H1 (cell line): Measurements from ENCODE around the gene SLIT3.

Experiments used
- CHD1 ChIP-seq: IDR thresholded peaks from 2 replicates; pipeline ENCODE4 v1.6.1; 2012; ENCODE audit warnings: low read depth, low read length, improper control_type of control experiment
- EZH2 ChIP-seq: fragments of 200-600 bp; sonication (generic); IDR thresholded peaks from 2 replicates; pipeline ENCODE4 v1.7.1; 2012; ENCODE audit warnings: low read depth, mild to moderate bottlenecking, moderate library complexity, low read length, inconsistent platforms; ENCODE audit not compliant: severe bottlenecking
- HDAC2 ChIP-seq, 2 experiments: fragments of 300-600 bp in 1 of 2; sonication (generic) in 1 of 2; IDR thresholded peaks; 2 replicates each; pipeline ENCODE4 v1.6.1; 2011 to 2012; ENCODE audit warnings: low read depth in 2 of 2, low read length in 2 of 2, mild to moderate bottlenecking in 2 of 2, moderate library complexity in 2 of 2, borderline replicate concordance in 1 of 2, inconsistent platforms in 1 of 2
- POLR2AphosphoS5 ChIP-seq: IDR thresholded peaks from 2 replicates; pipeline ENCODE4 v1.6.1; 2011; ENCODE audit warnings: low read depth, low read length
- RFX5 ChIP-seq: IDR thresholded peaks from 2 replicates; pipeline ENCODE4 v1.6.1; 2011; ENCODE audit warnings: low read depth, low read length, improper control_type of control experiment, borderline replicate concordance
- RXRA ChIP-seq: IDR thresholded peaks from 2 replicates; pipeline ENCODE4 v1.6.1; 2011; ENCODE audit warnings: low read depth, mild to moderate bottlenecking, low read length, moderate library complexity; ENCODE audit not compliant: insufficient read depth
- TEAD4 ChIP-seq: IDR thresholded peaks from 2 replicates; pipeline ENCODE4 v1.6.1; 2012; ENCODE audit warnings: low read depth, low read length, inconsistent platforms, mixed read lengths
- TF ChIP-seq, protein P1 (sequence below), 3 experiments: IDR thresholded peaks; 1 replicate in 2 of 3; 2 replicates in 1 of 3; pipeline versions ENCODE4 v1.5.1 to v1.6.1; 2011; ENCODE audit warnings: low read length in 3 of 3, mild to moderate bottlenecking in 3 of 3, inconsistent platforms in 2 of 3, low read depth in 1 of 3, moderate library complexity in 1 of 3; ENCODE audit not compliant: insufficient read depth in 1 of 3; ENCODE audit errors: control extremely low read depth in 1 of 3
- TF ChIP-seq, protein P2 (sequence below): IDR thresholded peaks from 2 replicates; pipeline ENCODE4 v1.6.1; 2011; ENCODE audit warnings: low read length, improper control_type of control experiment

DNA sequence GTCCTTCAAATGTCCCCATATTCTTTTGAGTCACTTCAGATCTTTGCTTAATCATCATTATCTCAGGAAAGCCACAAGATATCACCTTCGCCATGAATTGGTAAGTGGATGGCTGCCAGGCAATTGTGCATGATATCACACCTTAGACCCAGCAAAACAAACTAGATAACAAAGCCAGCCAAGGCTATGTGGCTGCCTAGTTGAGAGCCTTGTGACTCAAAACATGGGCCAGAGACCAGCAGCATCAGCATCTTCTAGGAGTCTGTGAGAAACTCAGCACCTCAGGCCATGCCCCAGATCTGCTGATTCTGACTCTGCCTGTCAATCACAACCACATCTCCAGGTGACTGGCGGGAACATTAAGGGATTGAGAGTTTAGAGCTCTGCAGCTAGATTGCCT, 82.8 kb downstream of the SLIT3 start:
- TF ChIP-seq, protein P1, sequence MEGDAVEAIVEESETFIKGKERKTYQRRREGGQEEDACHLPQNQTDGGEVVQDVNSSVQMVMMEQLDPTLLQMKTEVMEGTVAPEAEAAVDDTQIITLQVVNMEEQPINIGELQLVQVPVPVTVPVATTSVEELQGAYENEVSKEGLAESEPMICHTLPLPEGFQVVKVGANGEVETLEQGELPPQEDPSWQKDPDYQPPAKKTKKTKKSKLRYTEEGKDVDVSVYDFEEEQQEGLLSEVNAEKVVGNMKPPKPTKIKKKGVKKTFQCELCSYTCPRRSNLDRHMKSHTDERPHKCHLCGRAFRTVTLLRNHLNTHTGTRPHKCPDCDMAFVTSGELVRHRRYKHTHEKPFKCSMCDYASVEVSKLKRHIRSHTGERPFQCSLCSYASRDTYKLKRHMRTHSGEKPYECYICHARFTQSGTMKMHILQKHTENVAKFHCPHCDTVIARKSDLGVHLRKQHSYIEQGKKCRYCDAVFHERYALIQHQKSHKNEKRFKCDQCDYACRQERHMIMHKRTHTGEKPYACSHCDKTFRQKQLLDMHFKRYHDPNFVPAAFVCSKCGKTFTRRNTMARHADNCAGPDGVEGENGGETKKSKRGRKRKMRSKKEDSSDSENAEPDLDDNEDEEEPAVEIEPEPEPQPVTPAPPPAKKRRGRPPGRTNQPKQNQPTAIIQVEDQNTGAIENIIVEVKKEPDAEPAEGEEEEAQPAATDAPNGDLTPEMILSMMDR (IDR thresholded peaks at IDR 0.05; ENCODE audit: control extremely low read depth in 1 of 3, insufficient read depth in 1 of 3, low read depth in 1 of 3, low read length in 3 of 3): no peak
- TF ChIP-seq TEAD4 (no peak), RFX5 (no peak), RXRA (no peak), EZH2 (no peak), CHD1 (no peak), HDAC2 (IDR thresholded peaks at IDR 0.05; ENCODE audit: borderline replicate concordance in 1 of 2, low read depth in 2 of 2, low read length in 2 of 2) (no peak), POLR2AphosphoS5 (no peak)
- TF ChIP-seq, protein P2, sequence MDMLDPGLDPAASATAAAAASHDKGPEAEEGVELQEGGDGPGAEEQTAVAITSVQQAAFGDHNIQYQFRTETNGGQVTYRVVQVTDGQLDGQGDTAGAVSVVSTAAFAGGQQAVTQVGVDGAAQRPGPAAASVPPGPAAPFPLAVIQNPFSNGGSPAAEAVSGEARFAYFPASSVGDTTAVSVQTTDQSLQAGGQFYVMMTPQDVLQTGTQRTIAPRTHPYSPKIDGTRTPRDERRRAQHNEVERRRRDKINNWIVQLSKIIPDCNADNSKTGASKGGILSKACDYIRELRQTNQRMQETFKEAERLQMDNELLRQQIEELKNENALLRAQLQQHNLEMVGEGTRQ: no peak
